Measurements from ENCODE around the gene SESTD1. TPM values are rescaled to one million over a fixed set of nuclear protein-coding genes. Genes with fewer than 3 reads are reported as not detected.

The SESTD1 gene
- total and polyA plus RNA-seq, 2 of the 13 experiments (the other 11 are each of a cell fraction or from before 2014, with no cell fraction given) = 74.4 to 101 TPM

- CTCF ChIA-PET (ENCODE audit: low intra/inter-chr PET ratio, low total read pairs) = no interaction called here
- WGBS (ENCODE audit: low lambda C conversion rate) = 31% methylated on average over 1 of the region's 1 CpG
- BruUV-seq (replicated peaks) = no TSS peak
- no peaks in the 10 kb centered on the region for H3K9me3 ChIP-seq (ENCODE audit: low read length)
- POLR2A ChIA-PET = no interaction called here
- FAIRE-seq (no peak), DNase-seq (ENCODE audit: low spot score) (peak; percentile 60), ATAC-seq (no peak)
- H2AFZ ChIP-seq (ENCODE audit: low read length) = no peak overlapping the region
- no peaks in the 10 kb centered on the region; a peak in 1 of 5 replicates for H3K27me3 ChIP-seq (ENCODE audit: control insufficient read depth in 1 of 2, insufficient read depth in 2 of 2, low read length in 2 of 2)
- peaks cover 8% of the 10 kb centered on the region for H3K79me2 ChIP-seq (ENCODE audit: insufficient read depth, low read length)
- H4K20me1 ChIP-seq (ENCODE audit: insufficient read depth, low read length) = peaks cover 6% of the 10 kb centered on the region; the same call in 1 of the 2 replicates
- H3K36me3 ChIP-seq (replicated peaks in 1 of 2; ENCODE audit: control insufficient read depth in 1 of 2, insufficient read depth in 2 of 2, low read length in 2 of 2) = no peaks in the 10 kb centered on the region
- H3K4me3 ChIP-seq (replicated peaks in 1 of 3; ENCODE audit: insufficient read depth in 1 of 3, low read depth in 2 of 3, low read length in 3 of 3) = no peak overlapping the region
- H3K4me2 ChIP-seq (ENCODE audit: low read depth, low read length) = no peak overlapping the region
- no peak overlapping the region for H3K9ac ChIP-seq (ENCODE audit: insufficient read depth, low read depth, low read length)
- in situ Hi-C loops (cut with HindIII; ENCODE audit: extremely low pct_ligation_motif_present, low pct_unique_long_range_greater_than_20kb) = no loop called here
- intact Hi-C loops (cut with micrococcal nuclease; ENCODE audit: unreplicated experiment) = no loop called here
- peak overlapping the region; percentile 12 for H3K27ac ChIP-seq (ENCODE audit: extremely low read length, insufficient read depth, low read length)
- H3K4me1 ChIP-seq (ENCODE audit: insufficient read depth, low read length) = peaks cover 66% of the 10 kb centered on the region
- TF ChIP-seq ZNF614 (CRISPR knock-in tag; IDR thresholded peaks at IDR 0.05; ENCODE audit: borderline replicate concordance) (no peak), ISL2 (CRISPR knock-in tag; IDR thresholded peaks at IDR 0.05) (no peak), NFE2L1 (CRISPR knock-in tag; IDR thresholded peaks at IDR 0.05; ENCODE audit: borderline replicate concordance) (no peak), TCF12 (IDR thresholded peaks at IDR 0.05) (no peak), TCF12 (CRISPR knock-in tag; IDR thresholded peaks at IDR 0.05) (no peak), HOMEZ (CRISPR knock-in tag; IDR thresholded peaks at IDR 0.05; ENCODE audit: low read depth) (peak; percentile 33; the same call in 1 of the 2 replicates), IKZF5 (CRISPR knock-in tag; IDR thresholded peaks at IDR 0.05) (0 out of 2 replicates have a peak, but pooled peaks have one; percentile 60), ZNF547 (CRISPR knock-in tag; IDR thresholded peaks at IDR 0.05) (no peak), KDM2A (CRISPR knock-in tag; IDR thresholded peaks at IDR 0.05; ENCODE audit: borderline replicate concordance, low read depth) (0 out of 2 replicates have a peak, but pooled peaks have one; percentile 36), ZNF335 (CRISPR knock-in tag; IDR thresholded peaks at IDR 0.05) (peak; percentile 61; the same call in 1 of the 2 replicates), GATAD2A (CRISPR knock-in tag; IDR thresholded peaks at IDR 0.05) (peak; percentile 76)
- TF ChIP-seq, protein P1, sequence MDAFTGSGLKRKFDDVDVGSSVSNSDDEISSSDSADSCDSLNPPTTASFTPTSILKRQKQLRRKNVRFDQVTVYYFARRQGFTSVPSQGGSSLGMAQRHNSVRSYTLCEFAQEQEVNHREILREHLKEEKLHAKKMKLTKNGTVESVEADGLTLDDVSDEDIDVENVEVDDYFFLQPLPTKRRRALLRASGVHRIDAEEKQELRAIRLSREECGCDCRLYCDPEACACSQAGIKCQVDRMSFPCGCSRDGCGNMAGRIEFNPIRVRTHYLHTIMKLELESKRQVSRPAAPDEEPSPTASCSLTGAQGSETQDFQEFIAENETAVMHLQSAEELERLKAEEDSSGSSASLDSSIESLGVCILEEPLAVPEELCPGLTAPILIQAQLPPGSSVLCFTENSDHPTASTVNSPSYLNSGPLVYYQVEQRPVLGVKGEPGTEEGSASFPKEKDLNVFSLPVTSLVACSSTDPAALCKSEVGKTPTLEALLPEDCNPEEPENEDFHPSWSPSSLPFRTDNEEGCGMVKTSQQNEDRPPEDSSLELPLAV (CRISPR knock-in tag; conservative IDR thresholded peaks at IDR 0.05; ENCODE audit: low read depth) = no peak
- TF ChIP-seq, protein P2, sequence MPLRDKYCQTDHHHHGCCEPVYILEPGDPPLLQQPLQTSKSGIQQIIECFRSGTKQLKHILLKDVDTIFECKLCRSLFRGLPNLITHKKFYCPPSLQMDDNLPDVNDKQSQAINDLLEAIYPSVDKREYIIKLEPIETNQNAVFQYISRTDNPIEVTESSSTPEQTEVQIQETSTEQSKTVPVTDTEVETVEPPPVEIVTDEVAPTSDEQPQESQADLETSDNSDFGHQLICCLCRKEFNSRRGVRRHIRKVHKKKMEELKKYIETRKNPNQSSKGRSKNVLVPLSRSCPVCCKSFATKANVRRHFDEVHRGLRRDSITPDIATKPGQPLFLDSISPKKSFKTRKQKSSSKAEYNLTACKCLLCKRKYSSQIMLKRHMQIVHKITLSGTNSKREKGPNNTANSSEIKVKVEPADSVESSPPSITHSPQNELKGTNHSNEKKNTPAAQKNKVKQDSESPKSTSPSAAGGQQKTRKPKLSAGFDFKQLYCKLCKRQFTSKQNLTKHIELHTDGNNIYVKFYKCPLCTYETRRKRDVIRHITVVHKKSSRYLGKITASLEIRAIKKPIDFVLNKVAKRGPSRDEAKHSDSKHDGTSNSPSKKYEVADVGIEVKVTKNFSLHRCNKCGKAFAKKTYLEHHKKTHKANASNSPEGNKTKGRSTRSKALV (CRISPR knock-in tag; IDR thresholded peaks at IDR 0.05) = no peak
- TF ChIP-seq, protein P3, sequence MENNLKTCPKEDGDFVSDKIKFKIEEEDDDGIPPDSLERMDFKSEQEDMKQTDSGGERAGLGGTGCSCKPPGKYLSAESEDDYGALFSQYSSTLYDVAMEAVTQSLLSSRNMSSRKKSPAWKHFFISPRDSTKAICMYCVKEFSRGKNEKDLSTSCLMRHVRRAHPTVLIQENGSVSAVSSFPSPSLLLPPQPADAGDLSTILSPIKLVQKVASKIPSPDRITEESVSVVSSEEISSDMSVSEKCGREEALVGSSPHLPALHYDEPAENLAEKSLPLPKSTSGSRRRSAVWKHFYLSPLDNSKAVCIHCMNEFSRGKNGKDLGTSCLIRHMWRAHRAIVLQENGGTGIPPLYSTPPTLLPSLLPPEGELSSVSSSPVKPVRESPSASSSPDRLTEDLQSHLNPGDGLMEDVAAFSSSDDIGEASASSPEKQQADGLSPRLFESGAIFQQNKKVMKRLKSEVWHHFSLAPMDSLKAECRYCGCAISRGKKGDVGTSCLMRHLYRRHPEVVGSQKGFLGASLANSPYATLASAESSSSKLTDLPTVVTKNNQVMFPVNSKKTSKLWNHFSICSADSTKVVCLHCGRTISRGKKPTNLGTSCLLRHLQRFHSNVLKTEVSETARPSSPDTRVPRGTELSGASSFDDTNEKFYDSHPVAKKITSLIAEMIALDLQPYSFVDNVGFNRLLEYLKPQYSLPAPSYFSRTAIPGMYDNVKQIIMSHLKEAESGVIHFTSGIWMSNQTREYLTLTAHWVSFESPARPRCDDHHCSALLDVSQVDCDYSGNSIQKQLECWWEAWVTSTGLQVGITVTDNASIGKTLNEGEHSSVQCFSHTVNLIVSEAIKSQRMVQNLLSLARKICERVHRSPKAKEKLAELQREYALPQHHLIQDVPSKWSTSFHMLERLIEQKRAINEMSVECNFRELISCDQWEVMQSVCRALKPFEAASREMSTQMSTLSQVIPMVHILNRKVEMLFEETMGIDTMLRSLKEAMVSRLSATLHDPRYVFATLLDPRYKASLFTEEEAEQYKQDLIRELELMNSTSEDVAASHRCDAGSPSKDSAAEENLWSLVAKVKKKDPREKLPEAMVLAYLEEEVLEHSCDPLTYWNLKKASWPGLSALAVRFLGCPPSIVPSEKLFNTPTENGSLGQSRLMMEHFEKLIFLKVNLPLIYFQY (CRISPR knock-in tag; IDR thresholded peaks at IDR 0.05; ENCODE audit: borderline replicate concordance) = no peak
Observed at GRCh38 chr2:179268277-179268925, 3.8 kb upstream of the SESTD1 start.

All from HepG2 (cell line).